Esophagus muscularis mucosa (tissue), 4 donors: ENCODE measurements around the gene RUNX2. TPM values are rescaled to one million over a fixed set of nuclear protein-coding genes. Genes with fewer than 3 reads are reported as not detected.

Source experiments
- DNase-seq: peaks from one replicate; pipeline ENCODE4 v3.0.0-alpha.2; 2017; ENCODE audit errors: extremely low spot score
- H3K27ac ChIP-seq, 4 donors: fragments of 200-600 bp; sonication (generic); replicated peaks in 1 of 4; 1 replicate in 3 of 4; 2 replicates in 1 of 4; pipeline ENCODE4 v1.5.1; 2016 to 2019; ENCODE audit warnings: mild to moderate bottlenecking in 1 of 4
- H3K27me3 ChIP-seq, 4 donors: fragments of 200-600 bp; sonication (generic); one replicate each; pipeline versions ENCODE4 v1.5.1 to v1.6.0; 2016 to 2019
- H3K36me3 ChIP-seq, 4 donors: fragments of 200-600 bp; sonication (generic); one replicate each; pipeline ENCODE4 v1.5.1; 2016 to 2019
- H3K4me1 ChIP-seq, 4 donors: fragments of 200-600 bp; sonication (generic); one replicate each; pipeline ENCODE4 v1.5.1; 2016 to 2019
- H3K4me3 ChIP-seq, 4 donors: fragments of 200-600 bp; sonication (generic); 1 replicate in 2 of 4; 2 replicates in 2 of 4; pipeline ENCODE4 v1.5.1; 2016 to 2019; ENCODE audit warnings: mild to moderate bottlenecking in 4 of 4, moderate library complexity in 1 of 4
- H3K9me3 ChIP-seq, 4 donors: fragments of 200-600 bp; sonication (generic); 1 replicate in 3 of 4; 2 replicates in 1 of 4; pipeline ENCODE4 v1.5.1; 2016 to 2019
- CTCF ChIP-seq, 3 experiments: fragments of 200-600 bp in 2 of 3; fragments of 450-650 bp in 1 of 3; sonication (generic) in 2 of 3; IDR thresholded peaks; one replicate each; pipeline ENCODE4 v1.5.1; 2017 to 2019; ENCODE audit warnings: antibody characterized with exemption in 3 of 3, mild to moderate bottlenecking in 2 of 3, moderate library complexity in 1 of 3
- EP300 ChIP-seq: sonication (generic); formaldehyde crosslinking; IDR thresholded peaks from one replicate; pipeline ENCODE4 v1.6.1; 2017; ENCODE audit warnings: antibody characterized with exemption
- POLR2A ChIP-seq: fragments of 450-650 bp; IDR thresholded peaks from one replicate; pipeline ENCODE4 v1.6.1; 2017; ENCODE audit warnings: antibody characterized with exemption, moderate library complexity, mild to moderate bottlenecking, low read depth
- POLR2AphosphoS5 ChIP-seq, 2 donors: sonication (generic); formaldehyde crosslinking; IDR thresholded peaks; one replicate each; pipeline ENCODE4 v1.6.1; 2017; ENCODE audit warnings: antibody characterized with exemption in 2 of 2
- WGBS: methylation state at CpG from one replicate; pipeline ENCODE4 v1.1.5; 2018; 5-methylcytosine and 5-hydroxymethylcytosine counted together
- intact Hi-C: fragments of 100-400 bp; cut with DNase I; formaldehyde crosslinking; loops from one replicate; pipeline ENCODE4 v1.15.1; 2023
- total RNA-seq, 4 donors: library from RNA; depleted of rRNA; stranded (reverse); fragments of >200 nt; gene quantifications; one replicate each; pipeline versions ENCODE4 v1.1.0 to v1.2.1, GENCODE V29; 2016

Gene RUNX2
- total RNA-seq, 4 donors from 2014 or later = 1.0 to 1.6 (median 1.4) TPM

GRCh38 chr6:45423824-45424450, 95.8 kb downstream of the RUNX2 start:
- no peak for DNase-seq
- Histone ChIP-seq H3K36me3 (no peaks in the 10 kb centered on the region), H3K9me3 (no peaks in the 10 kb centered on the region), H3K4me1 (peaks cover 29 to 48% (median 46%) of the 10 kb centered on the region in 4 donors), H3K27ac (peak overlapping the region; percentile 27 to 60 (median 48)), H3K27me3 (peaks cover 7 to 69% (median 44%) of the 10 kb centered on the region in 4 donors), H3K4me3 (peak overlapping the region; percentile 58 to 73 (median 60))
- 23% methylated on average over 38 of the region's 38 CpGs for WGBS
- TF ChIP-seq POLR2A (no peak), POLR2AphosphoS5 (IDR thresholded peaks at IDR 0.05) (no peak), EP300 (no peak), CTCF (IDR thresholded peaks at IDR 0.05) (no peak)
- intact Hi-C loops = no loop called here

GRCh38 chr6:45424451-45424861, 96.3 kb downstream of the RUNX2 start:
- Histone ChIP-seq H3K36me3 (no peaks in the 10 kb centered on the region), H3K4me1 (peaks cover 29 to 45% (median 43%) of the 10 kb centered on the region in 4 donors), H3K9me3 (no peaks in the 10 kb centered on the region), H3K27ac (peak overlapping the region in 2 of 4 donors; percentile 27 to 60), H3K27me3 (peaks cover 7 to 63% (median 40%) of the 10 kb centered on the region in 4 donors), H3K4me3 (peak overlapping the region; percentile 58 to 73 (median 60))
- intact Hi-C loops = no loop called here
- 60% methylated on average over 6 of the region's 6 CpGs for WGBS
- no peak for TF ChIP-seq POLR2A
- no peak for TF ChIP-seq POLR2AphosphoS5 (IDR thresholded peaks at IDR 0.05)
- no peak for TF ChIP-seq EP300
- no peak for TF ChIP-seq CTCF (IDR thresholded peaks at IDR 0.05)
- no peak for DNase-seq

- no peak for DNase-seq
- TF ChIP-seq EP300 = no peak
- no peak for TF ChIP-seq POLR2A
- no peak for TF ChIP-seq POLR2AphosphoS5 (IDR thresholded peaks at IDR 0.05)
- TF ChIP-seq CTCF (IDR thresholded peaks at IDR 0.05) = no peak
- peaks cover 0 to 45% (median 22%) of the 10 kb centered on the region in 4 donors for H3K27me3 ChIP-seq
- WGBS = 73% methylated on average over 4 of the region's 4 CpGs
- H3K4me3 ChIP-seq = no peak overlapping the region
- no peak overlapping the region for H3K27ac ChIP-seq
- H3K9me3 ChIP-seq = no peaks in the 10 kb centered on the region
- no peaks in the 10 kb centered on the region for H3K36me3 ChIP-seq
- intact Hi-C loops = no loop called here
- H3K4me1 ChIP-seq = peaks cover 16 to 29% (median 26%) of the 10 kb centered on the region in 4 donors
These were observed 98.1 kb downstream of the RUNX2 start for GRCh38 chr6:45426251-45426650.

GRCh38 chr6:45427726-45428125, 99.6 kb downstream of the RUNX2 start:
- intact Hi-C loops = no loop called here
- peaks cover 0 to 31% (median 14%) of the 10 kb centered on the region in 4 donors for H3K27me3 ChIP-seq

More at GRCh38 chr6:45427726-45428125, 99.6 kb downstream of the RUNX2 start:
- no peak for TF ChIP-seq CTCF (IDR thresholded peaks at IDR 0.05)
- no peak for TF ChIP-seq POLR2A
- no peak for TF ChIP-seq EP300
- no peak for TF ChIP-seq POLR2AphosphoS5 (IDR thresholded peaks at IDR 0.05)
- 81% methylated on average over 2 of the region's 2 CpGs for WGBS
- Histone ChIP-seq H3K27ac (no peak overlapping the region), H3K4me1 (peaks cover 11 to 15% (median 14%) of the 10 kb centered on the region in 4 donors), H3K36me3 (no peaks in the 10 kb centered on the region), H3K9me3 (no peaks in the 10 kb centered on the region), H3K4me3 (no peak overlapping the region)
- DNase-seq = no peak
